ENCODE results near the gene ITFG1.
"Not testable (repeated sequence)": the region's sequence is repeated elsewhere in the genome, so short reads cannot be mapped to it uniquely, and the experiment has no call there.

DNA sequence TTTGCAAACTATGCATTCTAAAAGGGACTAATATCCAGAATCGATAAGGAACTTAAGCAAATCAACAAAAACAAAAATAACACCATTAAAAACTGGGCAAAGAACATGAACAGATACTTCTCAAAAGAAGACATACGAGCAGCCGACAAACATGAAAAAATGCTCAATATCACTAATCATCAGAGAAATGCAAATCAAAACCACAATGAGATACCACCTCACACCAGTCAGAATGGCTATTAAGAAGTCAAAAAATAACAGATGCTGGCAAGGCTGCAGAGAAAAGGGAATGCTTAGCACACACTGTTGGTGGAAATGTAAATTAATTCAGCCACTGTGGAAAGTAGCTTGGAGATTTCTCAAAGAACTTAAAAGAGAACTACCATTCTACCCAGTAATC lies 130.3 kb downstream of the ITFG1 start:
- TF ChIP-seq, protein P1, sequence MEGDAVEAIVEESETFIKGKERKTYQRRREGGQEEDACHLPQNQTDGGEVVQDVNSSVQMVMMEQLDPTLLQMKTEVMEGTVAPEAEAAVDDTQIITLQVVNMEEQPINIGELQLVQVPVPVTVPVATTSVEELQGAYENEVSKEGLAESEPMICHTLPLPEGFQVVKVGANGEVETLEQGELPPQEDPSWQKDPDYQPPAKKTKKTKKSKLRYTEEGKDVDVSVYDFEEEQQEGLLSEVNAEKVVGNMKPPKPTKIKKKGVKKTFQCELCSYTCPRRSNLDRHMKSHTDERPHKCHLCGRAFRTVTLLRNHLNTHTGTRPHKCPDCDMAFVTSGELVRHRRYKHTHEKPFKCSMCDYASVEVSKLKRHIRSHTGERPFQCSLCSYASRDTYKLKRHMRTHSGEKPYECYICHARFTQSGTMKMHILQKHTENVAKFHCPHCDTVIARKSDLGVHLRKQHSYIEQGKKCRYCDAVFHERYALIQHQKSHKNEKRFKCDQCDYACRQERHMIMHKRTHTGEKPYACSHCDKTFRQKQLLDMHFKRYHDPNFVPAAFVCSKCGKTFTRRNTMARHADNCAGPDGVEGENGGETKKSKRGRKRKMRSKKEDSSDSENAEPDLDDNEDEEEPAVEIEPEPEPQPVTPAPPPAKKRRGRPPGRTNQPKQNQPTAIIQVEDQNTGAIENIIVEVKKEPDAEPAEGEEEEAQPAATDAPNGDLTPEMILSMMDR (IDR thresholded peaks at IDR 0.05), result not testable (repeated sequence)
- not testable (repeated sequence) for TF ChIP-seq POLR2AphosphoS5 (IDR thresholded peaks at IDR 0.05)

All from stomach (tissue), 4 donors.